ENCODE results near the gene MOB3C.

Gene MOB3C

GRCh38 chr1:46605232-46605631 lies 11.4 kb downstream of the MOB3C start:
- no peak for DNase-seq (ENCODE audit: low read depth)

- peak; percentile 98 for DNase-seq (ENCODE audit: low read depth)
These were observed 12.6 kb downstream of the MOB3C start, which contains the start of gene MKNK1 for GRCh38 chr1:46603858-46604549. Gene MKNK1 (minus strand): TSS chr1:46604268. CDS start chr1:46583327, 20,941 bp downstream.

DNA sequence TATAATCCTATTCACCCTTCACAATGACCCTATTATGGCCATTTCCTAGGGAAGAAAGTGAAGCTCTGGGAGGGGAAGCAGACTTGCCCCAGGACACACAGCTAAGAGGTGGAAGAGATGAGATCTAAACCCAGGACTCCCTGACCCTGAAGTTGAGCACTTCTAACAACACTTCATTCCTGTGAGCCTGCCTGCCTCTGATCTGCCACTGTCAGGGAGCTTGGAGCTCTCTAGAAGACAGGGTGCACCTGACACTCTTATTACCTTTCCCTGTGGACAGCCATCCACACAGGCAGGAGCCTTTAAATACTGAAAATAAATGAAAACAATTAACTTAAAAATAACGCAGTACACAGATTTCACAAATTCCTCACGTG lies 13.1 kb downstream of the MOB3C start:
- no peak for DNase-seq (ENCODE audit: low read depth)

GRCh38 chr1:46601257-46602007 lies 15.2 kb downstream of the MOB3C start:
- no peak for DNase-seq (ENCODE audit: low read depth)

GRCh38 chr1:46599059-46599970 lies 17.3 kb downstream of the MOB3C start:
- no peak for DNase-seq (ENCODE audit: low read depth)

- no peak for DNase-seq (ENCODE audit: low read depth)
These were observed 19.8 kb downstream of the MOB3C start for GRCh38 chr1:46596846-46597245.

DNA sequence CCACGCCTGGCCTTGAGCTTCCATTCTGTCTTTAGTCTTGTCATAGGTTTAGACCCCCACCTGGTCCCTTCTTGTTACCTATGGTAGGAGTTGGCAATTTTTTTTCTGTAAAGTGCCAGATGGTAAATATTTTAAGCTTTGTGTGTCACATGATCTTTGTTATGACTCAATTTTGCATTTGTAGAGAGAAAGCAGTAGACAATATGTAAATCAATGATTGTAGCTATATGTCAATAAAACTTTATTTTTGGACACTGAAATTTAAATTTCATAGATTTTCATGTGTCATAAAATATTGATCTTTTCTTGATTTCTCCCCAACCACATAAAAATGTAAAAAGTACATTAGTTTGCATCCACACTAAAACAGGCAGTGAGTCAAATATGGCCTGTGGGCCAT lies 20.6 kb downstream of the MOB3C start:
- DNase-seq (ENCODE audit: low read depth), result no peak

- no peak for DNase-seq (ENCODE audit: low read depth)
These were observed 21.5 kb downstream of the MOB3C start for GRCh38 chr1:46595127-46595526.

GRCh38 chr1:46594063-46594462 lies 22.5 kb downstream of the MOB3C start:
- no peak for DNase-seq (ENCODE audit: low read depth)

- no peak for DNase-seq (ENCODE audit: low read depth)
These were observed 23.8 kb downstream of the MOB3C start for GRCh38 chr1:46592823-46593222.

- no peak for DNase-seq (ENCODE audit: low read depth)
These were observed 27.1 kb downstream of the MOB3C start for GRCh38 chr1:46589529-46589928.

DNA sequence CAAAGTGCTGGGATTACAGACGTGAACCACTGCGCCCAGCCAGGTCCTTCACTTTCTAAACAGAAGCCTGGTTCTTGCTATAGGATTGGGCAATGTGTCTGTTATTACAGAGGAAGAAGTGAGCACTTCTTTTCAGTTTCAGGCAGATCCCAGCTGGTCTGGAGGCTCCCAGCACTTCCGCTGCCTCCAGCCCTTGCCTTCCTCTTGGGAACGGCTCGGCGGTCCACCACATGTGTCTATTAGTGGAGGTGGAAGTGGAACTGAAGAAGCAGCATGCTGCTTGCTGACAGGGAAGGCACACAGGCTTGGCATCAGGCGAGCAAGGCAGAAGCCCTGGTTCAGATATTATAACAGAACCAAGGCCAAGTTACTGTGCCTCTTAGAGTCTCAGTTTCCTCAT lies 29.5 kb downstream of the MOB3C start:
- no peak for DNase-seq (ENCODE audit: low read depth)

- no peak for DNase-seq (ENCODE audit: low read depth)
These were observed 31.2 kb downstream of the MOB3C start for GRCh38 chr1:46585312-46585938.

DNA sequence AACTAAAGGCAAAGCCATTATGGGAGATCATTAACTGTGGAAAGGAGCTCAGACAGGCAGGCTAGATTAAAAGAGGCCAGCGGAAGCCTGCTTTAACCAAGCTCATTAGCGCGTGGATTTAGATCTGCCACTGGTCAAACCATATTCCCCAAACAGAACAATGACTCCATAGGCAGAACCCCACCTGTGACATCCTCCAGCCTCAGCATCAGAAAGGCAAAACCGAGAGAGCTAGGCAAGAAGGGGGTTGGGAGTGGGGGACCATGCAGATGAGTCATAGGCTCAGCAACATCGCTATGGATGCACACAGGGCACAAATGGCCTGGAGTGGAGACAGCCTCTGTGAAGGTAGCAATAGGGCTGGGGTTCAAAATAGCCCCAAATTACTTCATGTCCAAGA lies 33.1 kb downstream of the MOB3C start:
- DNase-seq (ENCODE audit: low read depth), result no peak

GRCh38 chr1:46582972-46583371 lies 33.6 kb downstream of the MOB3C start:
- DNase-seq (ENCODE audit: low read depth), result no peak

- DNase-seq (ENCODE audit: low read depth), result no peak
These were observed 34.7 kb downstream of the MOB3C start for GRCh38 chr1:46581681-46582455.

DNA sequence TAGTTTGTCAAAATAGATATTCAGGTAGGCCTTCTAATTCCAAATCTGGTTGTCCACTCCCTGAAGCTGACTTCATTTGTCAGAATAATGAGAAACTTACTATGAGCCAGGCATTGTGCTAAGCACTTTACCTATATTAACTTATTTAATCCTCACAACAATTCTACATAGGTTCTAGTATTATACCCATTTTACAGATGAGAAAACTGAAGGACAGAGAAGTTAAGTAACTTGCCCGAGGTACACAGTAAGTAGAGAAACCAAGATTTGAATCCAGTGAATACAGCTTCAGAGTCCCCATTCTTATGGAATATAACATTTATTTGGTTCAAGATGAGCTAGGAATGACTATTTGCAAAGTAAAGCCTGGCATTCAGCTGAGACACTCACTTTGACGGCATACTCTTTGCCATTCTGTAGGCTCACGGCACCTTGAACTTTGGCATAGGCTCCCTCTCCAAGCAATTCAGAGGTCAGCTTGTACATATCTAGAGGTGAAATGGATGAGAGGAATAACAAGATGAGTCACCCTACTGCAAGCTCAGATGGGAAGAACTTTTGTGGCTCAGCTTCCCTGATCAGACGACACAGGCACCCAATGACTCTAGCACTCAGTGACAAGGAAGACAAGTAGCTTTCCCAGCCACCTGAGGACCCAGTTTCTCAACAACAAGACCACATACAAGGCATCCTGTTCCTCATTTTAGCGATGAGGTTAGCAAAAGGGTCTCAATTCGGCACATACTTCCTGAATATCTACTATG lies 36.3 kb downstream of the MOB3C start:
- no peak for DNase-seq (ENCODE audit: low read depth)

- DNase-seq (ENCODE audit: low read depth), result no peak
These were observed 38.9 kb downstream of the MOB3C start for GRCh38 chr1:46577671-46578070.

GRCh38 chr1:46576596-46576995 lies 40.0 kb downstream of the MOB3C start:
- no peak for DNase-seq (ENCODE audit: low read depth)

DNA sequence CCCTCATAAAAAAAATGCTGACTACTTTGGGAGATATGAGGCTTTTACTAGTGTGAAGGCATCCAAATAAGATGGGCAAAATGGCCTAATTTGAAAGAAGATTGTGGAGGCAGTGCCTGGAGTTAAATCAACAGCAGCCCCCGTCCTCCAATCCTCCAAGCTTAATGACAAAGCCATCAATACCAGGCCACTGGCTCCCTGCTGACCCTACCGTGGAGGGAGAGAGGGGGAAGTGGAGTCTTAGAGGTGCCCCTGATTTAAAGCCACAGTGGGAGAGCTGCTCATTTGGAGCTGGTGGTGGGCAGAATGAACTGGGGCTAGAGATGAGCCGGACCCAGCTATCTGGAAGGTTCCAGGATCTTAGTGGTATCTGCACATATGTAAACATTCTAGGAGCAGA lies 40.8 kb downstream of the MOB3C start:
- no peak for DNase-seq (ENCODE audit: low read depth)

DNA sequence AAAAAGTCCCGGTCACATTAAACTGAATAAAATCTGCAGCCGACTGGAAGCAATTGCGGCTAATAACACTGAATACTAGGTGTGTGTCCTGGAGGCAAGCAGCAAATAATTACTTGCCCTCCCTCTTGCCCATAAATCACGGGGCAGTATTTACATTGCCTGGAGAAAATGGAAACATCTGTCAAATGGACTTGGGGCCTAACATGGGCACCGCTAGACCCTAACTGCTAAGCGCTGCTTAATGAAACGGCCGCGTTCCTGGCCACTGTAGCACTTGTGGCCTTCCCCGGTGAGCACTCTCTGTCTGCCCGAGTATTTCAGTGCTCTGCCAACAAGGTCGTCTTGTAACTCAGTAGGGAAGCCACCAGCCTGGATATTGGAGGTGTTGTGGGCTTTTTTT lies 41.3 kb downstream of the MOB3C start:
- no peak for DNase-seq (ENCODE audit: low read depth)
